Activated CD8-positive, alpha-beta memory T cell treated with anti-CD3 and anti-CD28 coated beads for 36 hours (primary cell): ENCODE data around the gene MAN2A1. TPM values are rescaled to one million over a fixed set of nuclear protein-coding genes. Genes with fewer than 3 reads are reported as not detected.

Experiments
- CTCF ChIA-PET: fragments of 350-600 bp; sonication (Branson Sonifier 250); formaldehyde crosslinking; loops from one replicate; lab custom pipeline; 2021; ENCODE audit warnings: antibody characterized with exemption; lab: Charles Lee
- POLR2A ChIA-PET: fragments of 350-600 bp; sonication (Branson Sonifier 250); formaldehyde crosslinking; loops from one replicate; lab custom pipeline; 2021; ENCODE audit warnings: antibody characterized with exemption; lab: Charles Lee
- total RNA-seq, 2 experiments: library from RNA; stranded (reverse); gene quantifications; one replicate each; pipeline ENCODE4 v1.2.3, GENCODE V29; 2021

MAN2A1 gene
- total RNA-seq, 2 experiments from 2014 or later = 26.6 to 26.9 TPM

- ChIA-PET POLR2A (no interaction called here), CTCF (interaction anchor here (0.8 kb wide), 1 partner anchor 17 kb away, joined by 3 read pairs; no protein-coding TSS in a partner anchor)
Measured at GRCh38 chr5:109701252-109701651, 11.5 kb downstream of the MAN2A1 start.

GRCh38 chr5:109701792-109702191 is 12.1 kb downstream of the MAN2A1 start:
- POLR2A ChIA-PET = no interaction called here
- CTCF ChIA-PET = interaction anchor here (0.8 kb wide), 1 partner anchor 18 kb away, joined by 3 read pairs; no protein-coding TSS in a partner anchor

GRCh38 chr5:109703166-109703565 is 13.4 kb downstream of the MAN2A1 start:
- CTCF ChIA-PET = no interaction called here
- POLR2A ChIA-PET = no interaction called here

DNA sequence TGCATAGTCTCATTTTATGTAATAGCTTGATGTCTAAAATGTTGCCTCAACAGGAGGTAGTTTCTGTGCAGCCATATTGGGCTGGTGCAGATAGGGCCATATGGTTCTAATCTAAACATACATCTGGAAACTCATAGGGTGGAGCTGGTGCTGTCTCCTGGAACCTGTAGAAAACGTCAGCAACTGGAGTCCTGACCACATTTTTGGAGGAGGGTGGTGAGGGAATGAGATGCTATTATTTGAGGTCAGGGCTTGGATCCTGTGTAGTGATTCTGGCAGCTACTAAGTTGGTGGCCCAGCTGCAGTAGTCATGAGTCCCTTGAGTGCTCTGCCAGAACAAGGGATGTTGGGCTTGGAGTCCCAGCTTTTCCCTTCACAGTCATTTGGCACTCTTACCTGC is 14.1 kb downstream of the MAN2A1 start:
- ChIA-PET CTCF (no interaction called here), POLR2A (no interaction called here)

DNA sequence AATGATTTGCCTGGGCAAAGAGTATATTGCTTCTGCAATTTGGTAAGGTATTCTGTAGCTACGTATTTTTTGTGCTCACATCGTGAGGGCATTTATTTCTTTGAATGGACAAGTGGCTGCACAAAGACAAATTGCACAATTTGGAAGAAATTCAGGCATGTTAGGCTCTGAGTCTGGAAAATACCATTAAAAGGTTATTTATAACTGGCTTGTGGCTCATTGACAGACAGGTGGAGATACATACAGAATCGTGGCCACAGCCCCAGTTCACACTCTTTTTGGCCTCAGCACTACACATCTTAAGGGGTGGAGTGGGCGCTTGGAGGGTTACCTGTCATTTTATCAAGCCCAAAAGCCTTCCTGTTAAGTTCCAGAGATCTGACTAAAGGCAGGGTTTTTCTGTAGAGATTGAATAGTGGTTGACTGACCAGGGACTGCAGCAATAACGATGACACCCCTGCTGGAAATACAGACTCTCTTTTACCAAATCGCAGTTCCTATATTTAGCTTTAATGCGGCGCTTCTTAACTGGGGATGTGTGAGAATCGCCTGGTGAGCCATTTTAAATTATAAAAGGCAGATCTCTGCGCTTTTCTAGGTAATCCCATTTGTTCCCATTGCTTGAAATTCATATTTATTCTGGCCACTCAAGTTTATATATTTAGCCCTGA is 14.7 kb downstream of the MAN2A1 start:
- CTCF ChIA-PET = no interaction called here
- POLR2A ChIA-PET = no interaction called here

GRCh38 chr5:109705596-109705995 is 15.9 kb downstream of the MAN2A1 start:
- ChIA-PET CTCF (no interaction called here), POLR2A (no interaction called here)

DNA sequence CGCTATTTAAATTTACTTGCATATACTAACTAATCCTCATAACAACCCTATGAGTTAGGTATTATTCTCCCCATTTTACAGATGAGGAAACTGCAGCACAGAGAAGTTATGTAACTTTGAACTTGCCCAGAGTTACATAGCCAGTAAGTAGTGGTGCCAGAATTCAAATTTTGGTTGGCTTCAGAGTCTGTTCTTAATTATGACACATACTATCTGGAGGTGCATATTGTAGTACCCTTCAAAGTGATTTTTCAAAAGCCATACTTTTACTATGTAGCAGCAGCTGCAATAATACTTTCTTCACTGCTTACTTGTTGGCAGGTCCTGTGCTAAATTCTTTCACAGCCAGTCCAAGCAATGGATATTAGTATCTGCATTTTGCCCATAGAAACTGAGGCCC is 16.4 kb downstream of the MAN2A1 start:
- POLR2A ChIA-PET = no interaction called here

GRCh38 chr5:109707531-109707930 is 17.8 kb downstream of the MAN2A1 start:
- POLR2A ChIA-PET = no interaction called here
- CTCF ChIA-PET = no interaction called here

More for the DNA sequence above, 16.4 kb downstream of the MAN2A1 start:
- CTCF ChIA-PET = no interaction called here

DNA sequence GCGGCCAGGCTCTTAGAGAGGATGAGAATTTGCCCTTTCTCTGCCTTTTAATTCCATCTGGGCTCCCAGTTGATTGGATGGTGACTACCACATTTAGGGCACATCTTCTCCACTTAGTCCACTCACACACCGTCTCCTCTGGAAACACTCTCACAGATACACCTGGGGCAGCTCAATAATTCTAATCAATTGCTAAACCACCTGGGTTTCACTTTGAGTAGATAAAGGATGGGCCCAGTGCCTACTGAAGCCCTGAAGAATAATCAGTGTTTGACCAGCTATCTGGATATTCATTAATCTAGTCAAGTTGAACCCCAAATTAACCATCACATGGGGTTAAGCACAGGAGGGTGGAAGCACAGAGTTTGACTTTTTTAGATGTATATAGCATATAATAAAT is 19.1 kb downstream of the MAN2A1 start:
- POLR2A ChIA-PET = interaction anchor here (0.6 kb wide), 1 partner anchor 253 kb away, joined by 3 read pairs; no protein-coding TSS in a partner anchor
- CTCF ChIA-PET = no interaction called here

GRCh38 chr5:109709225-109709624 is 19.5 kb downstream of the MAN2A1 start:
- POLR2A ChIA-PET = no interaction called here

DNA sequence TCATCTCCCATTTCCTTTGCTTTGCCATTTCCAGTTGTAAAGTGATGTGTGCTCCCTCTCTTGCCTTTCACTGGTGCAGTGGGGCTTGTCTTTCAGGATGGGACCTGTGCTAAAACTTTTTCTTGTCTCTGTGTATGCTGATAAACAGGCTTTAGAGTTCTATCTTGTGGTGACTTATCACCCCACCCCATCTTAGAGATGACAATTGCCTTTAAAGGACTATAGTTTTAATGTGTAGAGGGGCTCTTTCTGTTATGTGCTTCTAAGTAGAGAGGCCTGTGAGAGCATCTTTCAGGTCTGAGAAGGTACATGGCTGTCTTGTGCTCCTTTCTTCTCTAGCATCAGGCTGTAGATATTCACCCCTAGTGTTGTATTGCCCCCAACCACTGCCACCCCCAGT is 21.9 kb downstream of the MAN2A1 start:
- ChIA-PET POLR2A (no interaction called here), CTCF (no interaction called here)

More at GRCh38 chr5:109709225-109709624, 19.5 kb downstream of the MAN2A1 start:
- CTCF ChIA-PET = no interaction called here

- CTCF ChIA-PET = no interaction called here
- POLR2A ChIA-PET = no interaction called here
Measured at GRCh38 chr5:109713453-109713852, 23.7 kb downstream of the MAN2A1 start.

GRCh38 chr5:109714592-109714991 is 24.9 kb downstream of the MAN2A1 start:
- ChIA-PET POLR2A (no interaction called here), CTCF (no interaction called here)

GRCh38 chr5:109718216-109718615 is 28.5 kb downstream of the MAN2A1 start:
- ChIA-PET CTCF (no interaction called here), POLR2A (no interaction called here)

DNA sequence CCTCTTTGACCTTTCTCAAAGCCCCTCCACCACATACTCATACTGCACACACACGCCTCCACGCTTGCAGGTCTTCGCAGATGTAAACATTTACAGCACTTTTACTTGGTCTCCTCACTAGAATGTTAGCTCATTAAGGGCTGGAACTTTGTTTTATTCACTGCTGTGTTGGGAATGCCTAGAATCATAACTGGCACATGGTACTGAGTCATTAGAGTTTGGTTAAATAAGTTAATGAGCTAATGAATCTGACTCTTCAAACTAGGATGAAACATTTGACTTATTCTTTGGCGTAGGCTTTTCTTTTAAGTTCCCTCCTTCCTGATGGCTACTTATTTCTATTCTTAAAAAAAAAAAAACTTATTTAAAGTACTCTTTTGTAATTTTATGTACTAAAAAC is 28.9 kb downstream of the MAN2A1 start:
- ChIA-PET CTCF (no interaction called here), POLR2A (no interaction called here)

GRCh38 chr5:109719978-109720377 is 30.3 kb downstream of the MAN2A1 start:
- POLR2A ChIA-PET = no interaction called here
- CTCF ChIA-PET = no interaction called here

- CTCF ChIA-PET = no interaction called here
- POLR2A ChIA-PET = no interaction called here
Measured at GRCh38 chr5:109721741-109722140, 32.0 kb downstream of the MAN2A1 start.

DNA sequence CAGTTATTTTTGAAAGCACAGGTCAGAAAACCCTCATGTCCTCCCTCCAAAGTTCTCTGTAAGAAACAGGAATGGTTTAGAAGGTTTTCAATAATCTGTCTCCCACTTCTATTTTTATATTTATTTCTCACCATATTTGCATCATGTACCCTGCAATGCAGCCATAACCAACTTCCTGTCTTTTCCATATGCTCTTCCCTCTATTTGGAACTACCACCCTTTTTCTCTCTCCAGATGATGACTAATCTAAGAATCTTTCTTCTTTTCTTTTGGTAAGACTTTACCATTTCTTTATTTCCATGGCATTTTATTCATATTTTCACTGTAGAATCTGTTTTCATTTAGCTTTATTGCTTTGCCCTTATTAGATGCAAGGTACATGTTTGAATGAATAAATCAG is 33.9 kb downstream of the MAN2A1 start:
- CTCF ChIA-PET = no interaction called here

GRCh38 chr5:109725135-109725534 is 35.4 kb downstream of the MAN2A1 start:
- CTCF ChIA-PET = no interaction called here

More for the DNA sequence above, 33.9 kb downstream of the MAN2A1 start:
- POLR2A ChIA-PET = no interaction called here

DNA sequence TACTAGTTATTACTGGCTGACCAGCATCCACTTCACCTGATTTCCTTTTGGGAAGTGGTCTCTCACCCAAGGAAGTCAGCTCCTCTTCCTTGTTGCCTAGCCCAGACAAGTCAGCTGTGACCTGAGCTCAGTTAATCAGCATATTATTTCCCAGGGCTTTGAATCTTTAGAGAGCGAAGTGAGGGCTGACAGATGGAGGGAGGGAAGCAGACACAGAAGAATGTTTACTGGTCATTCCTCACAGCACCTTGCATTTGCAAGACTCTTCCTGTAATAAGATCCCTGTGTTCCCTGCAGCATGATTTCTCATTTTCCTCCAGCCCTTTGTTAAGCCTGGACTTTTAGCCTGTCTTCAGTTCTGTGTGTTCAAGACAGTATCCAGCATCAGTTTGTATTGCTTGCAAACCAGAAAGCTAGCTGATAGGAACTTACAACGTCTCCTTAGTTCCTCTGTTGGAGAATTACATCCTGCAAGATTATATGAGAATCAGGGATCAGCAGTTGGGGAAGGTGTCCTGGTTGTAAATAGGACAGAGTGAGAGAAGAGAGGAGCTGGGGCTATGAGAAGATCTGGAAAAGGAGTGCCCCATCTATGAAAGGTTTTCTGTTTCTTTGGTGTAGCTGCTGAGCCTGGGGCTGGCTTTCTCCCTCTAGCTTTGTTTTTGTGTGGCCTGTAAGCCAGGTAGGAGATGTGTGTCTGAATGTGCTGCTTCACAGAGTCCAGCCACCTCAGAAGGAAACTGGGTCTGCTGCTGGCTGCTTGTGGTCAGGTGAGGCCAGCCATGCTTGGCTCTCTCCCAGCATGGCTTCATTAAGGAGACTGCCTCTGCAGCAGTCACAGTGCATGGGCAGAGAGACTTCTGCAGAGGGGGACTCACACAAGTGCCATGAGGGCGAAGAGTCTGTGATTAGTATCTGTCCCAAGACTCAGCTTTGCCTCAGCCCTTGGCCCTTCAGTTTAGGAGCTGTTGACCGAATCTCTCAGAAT is 50.3 kb downstream of the MAN2A1 start:
- CTCF ChIA-PET = no interaction called here

More at GRCh38 chr5:109725135-109725534, 35.4 kb downstream of the MAN2A1 start:
- POLR2A ChIA-PET = no interaction called here

More for the DNA sequence above, 50.3 kb downstream of the MAN2A1 start:
- POLR2A ChIA-PET = no interaction called here
